IPS-15b (cell line): Measurements from ENCODE around the gene AQP6.

Experiments
- H3K27me3 ChIP-seq: one replicate; pipeline ENCODE4 v1.6.1; 2013; ENCODE audit warnings: low read length; ENCODE audit not compliant: control insufficient read depth, insufficient read depth
- H3K36me3 ChIP-seq: one replicate; pipeline ENCODE4 v1.6.1; 2013; ENCODE audit warnings: low read length; ENCODE audit not compliant: control insufficient read depth, insufficient read depth
- H3K4me1 ChIP-seq: one replicate; pipeline ENCODE4 v1.6.1; 2013; ENCODE audit warnings: mild to moderate bottlenecking, low read length; ENCODE audit not compliant: control insufficient read depth, insufficient read depth
- H3K4me3 ChIP-seq: one replicate; pipeline ENCODE4 v1.5.1; 2013; ENCODE audit warnings: low read depth, low read length
- H3K9ac ChIP-seq: one replicate; pipeline ENCODE4 v1.6.1; 2013; ENCODE audit warnings: low read depth, mild to moderate bottlenecking, low read length
- H3K9me3 ChIP-seq: one replicate; pipeline ENCODE4 v1.6.1; 2013; ENCODE audit warnings: mild to moderate bottlenecking, low read length; ENCODE audit not compliant: control insufficient read depth, insufficient read depth

AQP6 gene

GRCh38 chr12:50003595-50003994, 30.8 kb downstream of the AQP6 start:
- H3K27me3 ChIP-seq = no peaks in the 10 kb centered on the region
- H3K4me1 ChIP-seq = no peaks in the 10 kb centered on the region
- no peaks in the 10 kb centered on the region for H3K9me3 ChIP-seq
- no peak overlapping the region for H3K9ac ChIP-seq
- no peak overlapping the region for H3K4me3 ChIP-seq
- peaks cover 21% of the 10 kb centered on the region for H3K36me3 ChIP-seq

- no peak overlapping the region for H3K9ac ChIP-seq
- no peak overlapping the region for H3K4me3 ChIP-seq
- H3K36me3 ChIP-seq = peaks cover 21% of the 10 kb centered on the region
- H3K4me1 ChIP-seq = no peaks in the 10 kb centered on the region
- no peaks in the 10 kb centered on the region for H3K27me3 ChIP-seq
- no peaks in the 10 kb centered on the region for H3K9me3 ChIP-seq
Observed at GRCh38 chr12:50004696-50005095, 31.9 kb downstream of the AQP6 start.

GRCh38 chr12:50005175-50005574, 32.4 kb downstream of the AQP6 start:
- peaks cover 21% of the 10 kb centered on the region for H3K36me3 ChIP-seq
- no peak overlapping the region for H3K9ac ChIP-seq
- H3K4me1 ChIP-seq = no peaks in the 10 kb centered on the region
- H3K9me3 ChIP-seq = no peaks in the 10 kb centered on the region
- H3K4me3 ChIP-seq = no peak overlapping the region
- H3K27me3 ChIP-seq = no peaks in the 10 kb centered on the region

- H3K36me3 ChIP-seq = peaks cover 19% of the 10 kb centered on the region
- no peak overlapping the region for H3K4me3 ChIP-seq
- no peak overlapping the region for H3K9ac ChIP-seq
- no peaks in the 10 kb centered on the region for H3K27me3 ChIP-seq
- H3K9me3 ChIP-seq = no peaks in the 10 kb centered on the region
- H3K4me1 ChIP-seq = no peaks in the 10 kb centered on the region
Observed at GRCh38 chr12:50006280-50006679, 33.5 kb downstream of the AQP6 start.

- no peaks in the 10 kb centered on the region for H3K9me3 ChIP-seq
- H3K36me3 ChIP-seq = peaks cover 17% of the 10 kb centered on the region
- no peak overlapping the region for H3K4me3 ChIP-seq
- H3K4me1 ChIP-seq = no peaks in the 10 kb centered on the region
- H3K9ac ChIP-seq = no peak overlapping the region
- no peaks in the 10 kb centered on the region for H3K27me3 ChIP-seq
Observed at GRCh38 chr12:50006754-50007442, 34.2 kb downstream of the AQP6 start.

- Histone ChIP-seq H3K9ac (no peak overlapping the region), H3K4me3 (no peak overlapping the region), H3K9me3 (no peaks in the 10 kb centered on the region), H3K36me3 (peaks cover 11% of the 10 kb centered on the region), H3K27me3 (no peaks in the 10 kb centered on the region), H3K4me1 (peaks cover 4% of the 10 kb centered on the region)
Observed at GRCh38 chr12:50013361-50014147, 40.8 kb downstream of the AQP6 start.

- peaks cover 11% of the 10 kb centered on the region for H3K36me3 ChIP-seq
- no peaks in the 10 kb centered on the region for H3K9me3 ChIP-seq
- H3K9ac ChIP-seq = no peak overlapping the region
- H3K4me3 ChIP-seq = no peak overlapping the region
- H3K27me3 ChIP-seq = no peaks in the 10 kb centered on the region
- H3K4me1 ChIP-seq = peaks cover 4% of the 10 kb centered on the region
Observed at GRCh38 chr12:50014342-50014741, 41.6 kb downstream of the AQP6 start.

GRCh38 chr12:50016501-50017475, 44.0 kb downstream of the AQP6 start:
- Histone ChIP-seq H3K4me3 (no peak overlapping the region), H3K36me3 (peaks cover 5% of the 10 kb centered on the region), H3K4me1 (peaks cover 4% of the 10 kb centered on the region), H3K9me3 (no peaks in the 10 kb centered on the region), H3K27me3 (no peaks in the 10 kb centered on the region), H3K9ac (no peak overlapping the region)

- Histone ChIP-seq H3K9ac (no peak overlapping the region), H3K36me3 (peaks cover 5% of the 10 kb centered on the region), H3K4me3 (no peak overlapping the region)
Observed at GRCh38 chr12:50017641-50018040, 44.9 kb downstream of the AQP6 start.

GRCh38 chr12:50018154-50018553, 45.4 kb downstream of the AQP6 start:
- H3K4me1 ChIP-seq = peaks cover 4% of the 10 kb centered on the region
- H3K9me3 ChIP-seq = no peaks in the 10 kb centered on the region
- H3K4me3 ChIP-seq = no peak overlapping the region
- H3K27me3 ChIP-seq = no peaks in the 10 kb centered on the region
- H3K36me3 ChIP-seq = peaks cover 5% of the 10 kb centered on the region
- no peak overlapping the region for H3K9ac ChIP-seq

More at GRCh38 chr12:50017641-50018040, 44.9 kb downstream of the AQP6 start:
- Histone ChIP-seq H3K9me3 (no peaks in the 10 kb centered on the region), H3K27me3 (no peaks in the 10 kb centered on the region), H3K4me1 (peaks cover 4% of the 10 kb centered on the region)

GRCh38 chr12:50018968-50019367, 46.2 kb downstream of the AQP6 start:
- no peaks in the 10 kb centered on the region for H3K27me3 ChIP-seq
- H3K9me3 ChIP-seq = no peaks in the 10 kb centered on the region
- no peak overlapping the region for H3K9ac ChIP-seq
- H3K36me3 ChIP-seq = peaks cover 5% of the 10 kb centered on the region
- peaks cover 4% of the 10 kb centered on the region for H3K4me1 ChIP-seq
- H3K4me3 ChIP-seq = no peak overlapping the region
